Measurements from ENCODE around the gene SLC1A2.

SLC1A2 gene

GRCh38 chr11:35313066-35313759 lies 106.1 kb downstream of the SLC1A2 start:
- Histone ChIP-seq H3K9me3 (no peaks in the 10 kb centered on the region), H3K4me1 (ENCODE audit: control insufficient read depth in 1 of 2, insufficient read depth in 1 of 2, low read depth in 1 of 2, low read length in 1 of 2) (peaks cover 6 to 9% of the 10 kb centered on the region in 2 experiments), H3K27ac (no peak overlapping the region), H3K4me3 (ENCODE audit: low read depth in 1 of 2, low read length in 1 of 2) (no peak overlapping the region), H3K27me3 (no peaks in the 10 kb centered on the region), H3K36me3 (no peaks in the 10 kb centered on the region)
- no peak for TF ChIP-seq CTCF (IDR thresholded peaks at IDR 0.05)

GRCh38 chr11:35311331-35311730 lies 108.0 kb downstream of the SLC1A2 start:
- no peak for TF ChIP-seq CTCF (IDR thresholded peaks at IDR 0.05)
- H3K9me3 ChIP-seq = no peaks in the 10 kb centered on the region
- H3K36me3 ChIP-seq = no peaks in the 10 kb centered on the region
- H3K27ac ChIP-seq = no peak overlapping the region
- peaks cover 10 to 19% of the 10 kb centered on the region in 2 experiments for H3K4me1 ChIP-seq (ENCODE audit: control insufficient read depth in 1 of 2, insufficient read depth in 1 of 2, low read depth in 1 of 2, low read length in 1 of 2)
- H3K27me3 ChIP-seq = no peaks in the 10 kb centered on the region
- no peak overlapping the region for H3K4me3 ChIP-seq (ENCODE audit: low read depth in 1 of 2, low read length in 1 of 2)

- Histone ChIP-seq H3K4me1 (ENCODE audit: control insufficient read depth in 1 of 2, insufficient read depth in 1 of 2, low read depth in 1 of 2, low read length in 1 of 2) (peaks cover 30 to 36% of the 10 kb centered on the region in 2 experiments), H3K9me3 (no peaks in the 10 kb centered on the region), H3K27me3 (no peaks in the 10 kb centered on the region), H3K4me3 (ENCODE audit: low read depth in 1 of 2, low read length in 1 of 2) (no peak overlapping the region), H3K36me3 (no peaks in the 10 kb centered on the region), H3K27ac (peak overlapping the region; percentile 23)
- no peak for TF ChIP-seq CTCF (IDR thresholded peaks at IDR 0.05)
These were observed 111.2 kb downstream of the SLC1A2 start for GRCh38 chr11:35308157-35308556.

- no peak for TF ChIP-seq CTCF (IDR thresholded peaks at IDR 0.05)
- no peaks in the 10 kb centered on the region for H3K9me3 ChIP-seq
- H3K4me1 ChIP-seq (ENCODE audit: control insufficient read depth in 1 of 2, insufficient read depth in 1 of 2, low read depth in 1 of 2, low read length in 1 of 2) = peaks cover 34 to 37% of the 10 kb centered on the region in 2 experiments
- no peak overlapping the region for H3K27ac ChIP-seq
- no peaks in the 10 kb centered on the region for H3K36me3 ChIP-seq
- H3K27me3 ChIP-seq = no peaks in the 10 kb centered on the region
- H3K4me3 ChIP-seq (ENCODE audit: low read depth in 1 of 2, low read length in 1 of 2) = no peak overlapping the region
These were observed 112.1 kb downstream of the SLC1A2 start for GRCh38 chr11:35307221-35307621.

- H3K4me3 ChIP-seq (ENCODE audit: low read depth in 1 of 2, low read length in 1 of 2) = no peak overlapping the region
- H3K27me3 ChIP-seq = no peaks in the 10 kb centered on the region
- no peaks in the 10 kb centered on the region for H3K36me3 ChIP-seq
- H3K9me3 ChIP-seq = no peaks in the 10 kb centered on the region
- no peak for TF ChIP-seq CTCF (IDR thresholded peaks at IDR 0.05)
- H3K27ac ChIP-seq = no peak overlapping the region
- H3K4me1 ChIP-seq (ENCODE audit: control insufficient read depth in 1 of 2, insufficient read depth in 1 of 2, low read depth in 1 of 2, low read length in 1 of 2) = peaks cover 34 to 37% of the 10 kb centered on the region in 2 experiments
These were observed 113.5 kb downstream of the SLC1A2 start for GRCh38 chr11:35305670-35306382.
